Parathyroid adenoma (tissue), 2 donors: ENCODE measurements around the gene ZNF653.

Source experiments
- H2AFZ ChIP-seq: fragments of 300-600 bp; sonication (generic); one replicate; pipeline ENCODE4 v1.7.0; 2017; ENCODE audit warnings: antibody characterized with exemption, mild to moderate bottlenecking
- H3K27ac ChIP-seq: fragments of 300-600 bp; sonication (generic); one replicate; pipeline ENCODE4 v1.7.0; 2017
- H3K27me3 ChIP-seq: fragments of 300-600 bp; sonication (generic); one replicate; pipeline ENCODE4 v1.7.0; 2017; ENCODE audit warnings: low read length; ENCODE audit not compliant: control insufficient read depth, insufficient read depth
- H3K36me3 ChIP-seq: fragments of 300-600 bp; sonication (generic); one replicate; pipeline ENCODE4 v1.7.0; 2017; ENCODE audit warnings: low read length; ENCODE audit not compliant: control insufficient read depth, insufficient read depth
- H3K4me1 ChIP-seq: fragments of 300-600 bp; sonication (generic); one replicate; pipeline ENCODE4 v1.7.0; 2017; ENCODE audit warnings: control low read depth
- H3K4me2 ChIP-seq: fragments of 300-600 bp; sonication (generic); one replicate; pipeline ENCODE4 v1.7.0; 2017; ENCODE audit warnings: low read length
- H3K4me3 ChIP-seq: fragments of 300-600 bp; sonication (generic); one replicate; pipeline ENCODE4 v1.7.0; 2017; ENCODE audit warnings: low read depth, low read length
- H3K79me2 ChIP-seq: fragments of 300-600 bp; sonication (generic); one replicate; pipeline ENCODE4 v1.7.0; 2017; ENCODE audit warnings: control low read depth
- H3K9ac ChIP-seq: fragments of 300-600 bp; sonication (generic); one replicate; pipeline ENCODE4 v1.7.0; 2017; ENCODE audit warnings: mild to moderate bottlenecking
- H3K9me3 ChIP-seq: fragments of 300-600 bp; sonication (generic); one replicate; pipeline ENCODE4 v1.7.0; 2017; ENCODE audit warnings: low read length; ENCODE audit not compliant: control insufficient read depth
- CTCF ChIP-seq: fragments of 300-600 bp; sonication (generic); IDR thresholded peaks from one replicate; pipeline ENCODE4 v1.7.0; 2017; ENCODE audit warnings: antibody characterized with exemption, mild to moderate bottlenecking
- donor health status: primary hyperparathyroidism.

The ZNF653 gene

DNA sequence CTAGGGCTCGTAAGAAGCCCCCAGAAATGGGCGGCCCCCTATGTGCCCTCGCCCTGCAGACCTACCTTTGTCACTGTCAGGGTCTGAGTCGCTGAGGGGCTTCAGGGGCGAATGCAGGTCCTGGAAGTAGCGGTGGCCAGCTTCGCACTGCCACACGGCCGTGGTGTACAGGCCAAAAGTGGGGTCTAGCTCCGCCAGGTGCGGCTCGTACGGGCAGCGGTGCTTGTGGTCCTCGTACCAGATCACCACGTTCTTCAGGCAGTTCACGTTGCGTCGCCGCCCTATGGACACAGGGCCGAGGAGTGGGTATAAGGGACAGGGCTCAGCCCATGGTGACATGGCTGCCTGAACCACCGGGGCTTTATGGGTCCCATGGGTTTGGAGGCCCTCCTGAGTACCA is 9.8 kb downstream of the ZNF653 start:
- no peak overlapping the region for H3K9ac ChIP-seq
- no peak overlapping the region for H2AFZ ChIP-seq
- H3K79me2 ChIP-seq, result no peaks in the 10 kb centered on the region
- no peaks in the 10 kb centered on the region for H3K4me1 ChIP-seq
- no peak overlapping the region for H3K4me2 ChIP-seq
- no peaks in the 10 kb centered on the region for H3K36me3 ChIP-seq
- no peaks in the 10 kb centered on the region for H3K9me3 ChIP-seq
- no peak overlapping the region for H3K27ac ChIP-seq
- H3K4me3 ChIP-seq, result no peak overlapping the region
- TF ChIP-seq CTCF, result no peak
- H3K27me3 ChIP-seq, result no peaks in the 10 kb centered on the region

DNA sequence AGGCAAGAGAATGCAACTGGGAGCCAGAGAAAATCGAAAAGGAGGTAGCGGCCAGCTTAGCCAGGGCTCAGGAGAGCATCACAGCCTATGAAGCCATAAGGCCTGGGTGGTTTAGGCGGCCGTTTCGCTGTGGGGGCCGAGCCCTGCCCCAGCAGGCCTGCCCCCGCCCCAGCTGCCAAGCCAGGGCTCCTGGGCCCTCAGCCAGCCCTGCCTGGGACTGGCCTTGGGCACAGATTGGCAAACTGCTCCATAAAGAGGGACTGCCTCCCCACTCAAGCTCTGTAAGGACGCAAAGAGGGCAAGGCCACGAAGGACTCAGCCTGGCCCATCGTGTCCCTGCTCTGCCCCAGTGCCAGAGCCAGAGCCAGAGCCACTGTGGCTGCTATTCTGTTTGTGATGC is 10.2 kb downstream of the ZNF653 start:
- Histone ChIP-seq H3K27me3 (no peaks in the 10 kb centered on the region), H3K36me3 (no peaks in the 10 kb centered on the region)

DNA sequence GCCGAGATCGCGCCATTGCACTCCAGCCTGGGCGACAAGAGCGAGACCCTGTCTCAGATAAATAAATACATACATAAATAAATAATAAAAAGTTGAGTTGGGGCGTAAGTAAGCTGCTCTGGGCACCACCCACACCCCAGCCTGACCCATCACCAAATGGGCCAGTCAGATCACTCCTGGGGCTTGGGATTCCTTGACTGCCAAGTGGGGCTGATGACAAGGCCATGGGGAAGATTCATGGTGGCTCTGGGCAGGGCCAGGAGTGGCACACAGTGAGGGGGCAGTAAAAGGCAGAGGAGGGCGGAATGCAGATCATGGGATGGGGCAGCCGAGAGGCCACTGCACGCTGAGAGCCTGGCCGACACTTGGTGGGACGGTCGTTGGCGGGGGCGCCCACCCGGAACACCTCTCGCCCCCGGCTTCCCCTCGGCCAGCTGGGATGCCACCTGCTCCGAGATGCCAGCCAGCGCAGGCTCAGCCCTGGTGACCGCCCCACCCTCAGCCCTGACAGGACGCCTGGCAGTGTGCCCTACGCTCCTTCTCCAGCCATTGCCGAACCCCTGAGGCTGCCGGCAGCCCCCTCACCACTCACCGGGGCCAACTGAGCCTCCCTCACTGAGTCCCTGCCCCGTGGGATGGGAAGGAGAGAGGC is 10.9 kb downstream of the ZNF653 start:
- no peak overlapping the region for H3K4me2 ChIP-seq
- H3K27ac ChIP-seq, result no peak overlapping the region
- H3K79me2 ChIP-seq, result no peaks in the 10 kb centered on the region

More for the DNA sequence above, 10.2 kb downstream of the ZNF653 start:
- no peak overlapping the region for H2AFZ ChIP-seq
- no peak overlapping the region for H3K9ac ChIP-seq
- no peaks in the 10 kb centered on the region for H3K9me3 ChIP-seq
- no peak overlapping the region for H3K27ac ChIP-seq
- H3K79me2 ChIP-seq, result no peaks in the 10 kb centered on the region
- no peak for TF ChIP-seq CTCF
- no peak overlapping the region for H3K4me3 ChIP-seq
- H3K4me2 ChIP-seq, result no peak overlapping the region
- H3K4me1 ChIP-seq, result no peaks in the 10 kb centered on the region

DNA sequence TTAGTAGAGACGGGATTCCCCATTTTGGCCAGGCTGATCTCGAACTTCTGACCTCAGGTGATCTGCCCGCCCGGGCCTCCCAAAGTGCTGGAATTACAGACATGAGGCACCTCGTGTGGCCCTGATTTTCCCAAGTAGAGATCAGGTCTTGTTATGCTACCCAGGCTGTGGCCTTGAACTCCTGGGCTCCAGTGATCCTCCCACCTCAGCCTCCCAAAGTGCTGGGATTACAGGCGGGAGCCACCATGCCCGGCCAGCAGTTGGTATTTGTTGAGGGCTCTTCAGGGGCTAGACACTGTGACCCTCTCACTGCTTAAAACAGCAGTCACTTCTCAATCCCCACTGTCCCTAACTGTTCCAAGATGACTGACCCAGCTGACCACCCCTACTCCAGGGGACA is 16.3 kb downstream of the ZNF653 start:
- Histone ChIP-seq H3K27ac (no peak overlapping the region), H3K27me3 (no peaks in the 10 kb centered on the region), H3K4me2 (no peak overlapping the region), H3K9me3 (no peaks in the 10 kb centered on the region), H3K79me2 (no peaks in the 10 kb centered on the region), H3K36me3 (no peaks in the 10 kb centered on the region), H3K4me1 (no peaks in the 10 kb centered on the region), H2AFZ (no peak overlapping the region), H3K9ac (no peak overlapping the region), H3K4me3 (no peak overlapping the region)
- no peak for TF ChIP-seq CTCF

More for the DNA sequence above, 10.9 kb downstream of the ZNF653 start:
- Histone ChIP-seq H3K9ac (no peak overlapping the region), H3K27me3 (no peaks in the 10 kb centered on the region), H3K9me3 (no peaks in the 10 kb centered on the region), H2AFZ (no peak overlapping the region), H3K36me3 (no peaks in the 10 kb centered on the region), H3K4me3 (no peak overlapping the region), H3K4me1 (no peaks in the 10 kb centered on the region)
- no peak for TF ChIP-seq CTCF
